HepG2 (cell line): ENCODE results near the gene NEMF. TPM values are rescaled to one million over a fixed set of nuclear protein-coding genes. Genes with fewer than 3 reads are reported as not detected.

Experiments used
- ASH2L ChIP-seq: fragments of 300-600, 200-600 bp; sonication (generic); IDR thresholded peaks from 2 replicates; pipeline ENCODE4 v1.7.0; 2017; ENCODE audit warnings: low read depth, mild to moderate bottlenecking, moderate library complexity, mixed read lengths, low read length; ENCODE audit not compliant: insufficient read length
- CC2D1A ChIP-seq: sonication (generic); formaldehyde crosslinking; IDR thresholded peaks from 2 replicates; pipeline ENCODE4 v1.8.1; 2023; ENCODE audit warnings: mild to moderate bottlenecking, missing genetic modification reagents
- CCDC6 ChIP-seq: sonication (generic); formaldehyde crosslinking; IDR thresholded peaks from 2 replicates; pipeline ENCODE4 v1.8.1; 2022; ENCODE audit warnings: mild to moderate bottlenecking, missing genetic modification reagents, moderate library complexity
- GFI1 ChIP-seq: sonication (generic); formaldehyde crosslinking; IDR thresholded peaks from 2 replicates; pipeline ENCODE4 v1.5.0; 2020; ENCODE audit warnings: missing genetic modification reagents, mild to moderate bottlenecking, borderline replicate concordance
- HIC2 ChIP-seq: sonication (generic); formaldehyde crosslinking; IDR thresholded peaks from 2 replicates; pipeline ENCODE4 v1.9.0; 2022; ENCODE audit warnings: low read depth, missing genetic modification reagents
- HOMEZ ChIP-seq: IDR thresholded peaks from 2 replicates; pipeline ENCODE4 v1.6.1; 2016; ENCODE audit warnings: low read depth
- KDM6A ChIP-seq: IDR thresholded peaks from 2 replicates; pipeline ENCODE4 v1.6.1; 2016; ENCODE audit warnings: low read depth
- MIER3 ChIP-seq: IDR thresholded peaks from 2 replicates; pipeline ENCODE4 v1.6.1; 2016; ENCODE audit warnings: missing compliant biosample characterization, borderline replicate concordance
- RBM22 ChIP-seq: fragments of 200-400 bp; formaldehyde crosslinking; optimal IDR thresholded peaks from 2 replicates; pipeline ENCODE3; 2017; ENCODE audit warnings: mild to moderate bottlenecking, low read length, moderate library complexity
- SIX1 ChIP-seq: sonication (generic); formaldehyde crosslinking; IDR thresholded peaks from 2 replicates; pipeline ENCODE4 v1.4.0; 2020; ENCODE audit warnings: missing genetic modification reagents, borderline replicate concordance
- SMAD9 ChIP-seq: sonication (generic); formaldehyde crosslinking; IDR thresholded peaks from 2 replicates; pipeline ENCODE4 v1.5.1; 2020; ENCODE audit warnings: mild to moderate bottlenecking, missing genetic modification reagents
- SNAPC4 ChIP-seq: sonication (generic); formaldehyde crosslinking; IDR thresholded peaks from 2 replicates; pipeline ENCODE4 v1.4.0; 2020; ENCODE audit warnings: mild to moderate bottlenecking, missing genetic modification reagents
- SOX5 ChIP-seq: IDR thresholded peaks from 2 replicates; pipeline ENCODE4 v1.6.1; 2016; ENCODE audit warnings: borderline replicate concordance
- TRAFD1 ChIP-seq: sonication (generic); formaldehyde crosslinking; IDR thresholded peaks from 2 replicates; pipeline ENCODE4 v1.5.1; 2020; ENCODE audit warnings: missing genetic modification reagents, mild to moderate bottlenecking, borderline replicate concordance
- ZMYM3 ChIP-seq: sonication (generic); formaldehyde crosslinking; IDR thresholded peaks from 2 replicates; pipeline ENCODE4 v1.5.1; 2020; ENCODE audit warnings: mild to moderate bottlenecking, missing genetic modification reagents
- ZNF24 ChIP-seq: fragments of 450-650 bp; IDR thresholded peaks from 2 replicates; pipeline ENCODE4 v1.6.1; 2017; ENCODE audit warnings: antibody characterized with exemption, mild to moderate bottlenecking
- ZNF317 ChIP-seq: sonication (generic); formaldehyde crosslinking; IDR thresholded peaks from 2 replicates; pipeline ENCODE4 v1.5.0; 2020; ENCODE audit warnings: mild to moderate bottlenecking, missing genetic modification reagents
- ZNF501 ChIP-seq: sonication (generic); formaldehyde crosslinking; IDR thresholded peaks from 2 replicates; pipeline ENCODE4 v1.5.1; 2020; ENCODE audit warnings: mild to moderate bottlenecking, moderate library complexity, missing genetic modification reagents
- ZNF792 ChIP-seq: IDR thresholded peaks from 2 replicates; pipeline ENCODE4 v1.6.1; 2016
- polyA plus RNA-seq, 8 experiments: library from polyadenylated mRNA; depleted of rRNA in 3 of 8; stranded (reverse) in 7 of 8; unstranded in 1 of 8; fragments of >200 nt; fragmentation: Illumina TruSeq in 4 of 8; extraction: Trizol in 4 of 8; gene quantifications; 2 replicates each; pipeline versions ENCODE4 v1.2.1 to v1.2.3, GENCODE V29; 2011 to 2016; ENCODE audit warnings: low read depth in 4 of 8, missing spikeins in 1 of 8, mixed read lengths in 1 of 8; ENCODE audit not compliant: insufficient read depth in 1 of 8
- total RNA-seq, 5 experiments: library from RNA; depleted of rRNA; stranded (reverse); fragments of >200 nt; fragmentation: Illumina TruSeq; extraction: Trizol; gene quantifications; 2 replicates each; pipeline ENCODE4 v1.2.3, GENCODE V29; 2016; ENCODE audit warnings: low read depth in 1 of 5

The NEMF gene
- total and polyA plus RNA-seq, 2 of the 13 experiments (the other 11 are each of a cell fraction or from before 2014, with no cell fraction given): 21.3 to 57.9 TPM

GRCh38 chr14:49770212-49770817 lies 82.3 kb downstream of the NEMF start (continued):
- TF ChIP-seq SNAPC4 (0 out of 2 replicates have a peak, but pooled peaks have one; percentile 24), GFI1 (CRISPR knock-in tag) (peak; percentile 71; the same call in 1 of the 2 replicates), ASH2L (peak; percentile 96), ZNF317 (CRISPR knock-in tag) (peak; percentile 44; the same call in 1 of the 2 replicates), ZNF24 (peak; percentile 84), ZNF501 (CRISPR knock-in tag) (no peak), KDM6A (peak; percentile 93), RBM22 (peak; percentile 66), SMAD9 (no peak), MIER3 (CRISPR knock-in tag) (peak; percentile 70; the same call in 1 of the 2 replicates), TRAFD1 (no peak; the same call in 1 of the 2 replicates), HIC2 (CRISPR knock-in tag) (0 out of 2 replicates have a peak, but pooled peaks have one; percentile 31), SOX5 (CRISPR knock-in tag) (peak; percentile 82), ZNF792 (CRISPR knock-in tag) (peak; percentile 57; the same call in 1 of the 2 replicates), CCDC6 (CRISPR knock-in tag) (no peak), ZMYM3 (CRISPR knock-in tag) (peak; percentile 7; the same call in 1 of the 2 replicates), HOMEZ (CRISPR knock-in tag) (peak; percentile 83; the same call in 1 of the 2 replicates), SIX1 (CRISPR knock-in tag) (peak; percentile 31; the same call in 1 of the 2 replicates), CC2D1A (CRISPR knock-in tag) (no peak)
